Stimulated activated CD8-positive, alpha-beta memory T cell treated with anti-CD3 and anti-CD28 coated beads, Interleukin-12 subunit alpha, Interleukin-12 subunit beta, amount 100 ng/mL, for 4 hours (primary cell): ENCODE data around the gene KCNN2.

Experiments used
- DNase-seq: peaks from one replicate; pipeline ENCODE4 v3.0.0-alpha.2; 2020; ENCODE audit warnings: low read depth

The KCNN2 gene

GRCh38 chr5:114362977-114363761, 1.3 kb downstream of the KCNN2 start:
- DNase-seq, result no peak

- no peak for DNase-seq
Observed at GRCh38 chr5:114363837-114364236, 2.0 kb downstream of the KCNN2 start.

GRCh38 chr5:114367029-114367428, 5.2 kb downstream of the KCNN2 start:
- DNase-seq, result no peak

- DNase-seq, result no peak
Observed at GRCh38 chr5:114369680-114370417, 8.0 kb downstream of the KCNN2 start.

- DNase-seq, result no peak
Observed at GRCh38 chr5:114377050-114377844, 15.4 kb downstream of the KCNN2 start.

- DNase-seq, result no peak
Observed at GRCh38 chr5:114377946-114378345, 16.1 kb downstream of the KCNN2 start.

- no peak for DNase-seq
Observed at GRCh38 chr5:114380721-114381120, 18.9 kb downstream of the KCNN2 start.

GRCh38 chr5:114387433-114387832, 25.6 kb downstream of the KCNN2 start:
- no peak for DNase-seq

GRCh38 chr5:114390431-114390830, 28.6 kb downstream of the KCNN2 start:
- DNase-seq, result no peak

- no peak for DNase-seq
Observed at GRCh38 chr5:114391321-114391720, 29.5 kb downstream of the KCNN2 start.

GRCh38 chr5:114393159-114393558, 31.3 kb downstream of the KCNN2 start:
- DNase-seq, result no peak

GRCh38 chr5:114402206-114402605, 40.3 kb downstream of the KCNN2 start:
- no peak for DNase-seq

GRCh38 chr5:114407783-114408182, 45.9 kb downstream of the KCNN2 start:
- DNase-seq, result no peak

- no peak for DNase-seq
Observed at GRCh38 chr5:114408847-114409246, 47.0 kb downstream of the KCNN2 start.

GRCh38 chr5:114411380-114411931, 49.6 kb downstream of the KCNN2 start:
- DNase-seq, result no peak

GRCh38 chr5:114412510-114413171, 50.8 kb downstream of the KCNN2 start:
- no peak for DNase-seq

- DNase-seq, result no peak
Observed at GRCh38 chr5:114415760-114416159, 53.9 kb downstream of the KCNN2 start.

- DNase-seq, result no peak
Observed at GRCh38 chr5:114416254-114416653, 54.4 kb downstream of the KCNN2 start.

GRCh38 chr5:114417519-114417918, 55.6 kb downstream of the KCNN2 start:
- no peak for DNase-seq

GRCh38 chr5:114418176-114419066, 56.6 kb downstream of the KCNN2 start:
- no peak for DNase-seq

GRCh38 chr5:114419067-114419388, 57.2 kb downstream of the KCNN2 start:
- DNase-seq, result no peak
